ENCODE results near the gene SMIM14.
A peak's percentile ranks its signal among the peaks of the same experiment; 100 is the strongest.
"Not testable (repeated sequence)": the region's sequence is repeated elsewhere in the genome, so short reads cannot be mapped to it uniquely, and the experiment has no call there.

Gene SMIM14

GRCh38 chr4:39548425-39549067 is 90.1 kb downstream of the SMIM14 start:
- no peak for DNase-seq
- in situ Hi-C loops (cut with HindIII; ENCODE audit: low pct_ligation_motif_present, low pct_unique_long_range_greater_than_20kb, low sequenced_read_pairs): no loop called here

- in situ Hi-C loops (cut with HindIII; ENCODE audit: low pct_ligation_motif_present, low pct_unique_long_range_greater_than_20kb, low sequenced_read_pairs): no loop called here
- no peak for DNase-seq
Observed at GRCh38 chr4:39544580-39545315, 93.9 kb downstream of the SMIM14 start.

GRCh38 chr4:39544080-39544479 is 94.6 kb downstream of the SMIM14 start:
- in situ Hi-C loops (cut with HindIII; ENCODE audit: low pct_ligation_motif_present, low pct_unique_long_range_greater_than_20kb, low sequenced_read_pairs); DNase-seq: not testable (repeated sequence)

- in situ Hi-C loops (cut with HindIII; ENCODE audit: low pct_ligation_motif_present, low pct_unique_long_range_greater_than_20kb, low sequenced_read_pairs): no loop called here
- DNase-seq: no peak
Observed at GRCh38 chr4:39543034-39543433, 95.6 kb downstream of the SMIM14 start.

GRCh38 chr4:39542611-39543012 is 96.1 kb downstream of the SMIM14 start:
- DNase-seq: peak; percentile 44
- in situ Hi-C loops (cut with HindIII; ENCODE audit: low pct_ligation_motif_present, low pct_unique_long_range_greater_than_20kb, low sequenced_read_pairs): no loop called here

- peak; percentile 25 for DNase-seq
- in situ Hi-C loops (cut with HindIII; ENCODE audit: low pct_ligation_motif_present, low pct_unique_long_range_greater_than_20kb, low sequenced_read_pairs): no loop called here
Observed at GRCh38 chr4:39541987-39542610, 96.6 kb downstream of the SMIM14 start.

- in situ Hi-C loops (cut with HindIII; ENCODE audit: low pct_ligation_motif_present, low pct_unique_long_range_greater_than_20kb, low sequenced_read_pairs): no loop called here
- peak; percentile 19 for DNase-seq
Observed at GRCh38 chr4:39539089-39539611, 99.5 kb downstream of the SMIM14 start.

- in situ Hi-C loops (cut with HindIII; ENCODE audit: low pct_ligation_motif_present, low pct_unique_long_range_greater_than_20kb, low sequenced_read_pairs): no loop called here
- no peak for DNase-seq
Observed at GRCh38 chr4:39533541-39533940, 105.1 kb downstream of the SMIM14 start.

- DNase-seq; in situ Hi-C loops (cut with HindIII; ENCODE audit: low pct_ligation_motif_present, low pct_unique_long_range_greater_than_20kb, low sequenced_read_pairs): not testable (repeated sequence)
Observed at GRCh38 chr4:39532237-39532636, 106.4 kb downstream of the SMIM14 start.

- in situ Hi-C loops (cut with HindIII; ENCODE audit: low pct_ligation_motif_present, low pct_unique_long_range_greater_than_20kb, low sequenced_read_pairs): no loop called here
- DNase-seq: no peak
Observed at GRCh38 chr4:39530682-39531081, 108.0 kb downstream of the SMIM14 start.

- in situ Hi-C loops (cut with HindIII; ENCODE audit: low pct_ligation_motif_present, low pct_unique_long_range_greater_than_20kb, low sequenced_read_pairs): no loop called here
- no peak for DNase-seq
Observed at GRCh38 chr4:39529534-39529933, 109.1 kb downstream of the SMIM14 start.

- DNase-seq: peak; percentile 79
Observed at GRCh38 chr4:39528061-39528465, 110.6 kb downstream of the SMIM14 start.

GRCh38 chr4:39527296-39528060 is 111.2 kb downstream of the SMIM14 start, which contains the start of gene UGDH:
Gene UGDH, minus strand, starts transcription at chr4:39527439. Its CDS starts 5,927 bp downstream, at chr4:39521512.
- in situ Hi-C loops (cut with HindIII; ENCODE audit: low pct_ligation_motif_present, low pct_unique_long_range_greater_than_20kb, low sequenced_read_pairs): no loop called here
- peak; percentile 97 for DNase-seq

More at GRCh38 chr4:39528061-39528465, 110.6 kb downstream of the SMIM14 start:
- in situ Hi-C loops (cut with HindIII; ENCODE audit: low pct_ligation_motif_present, low pct_unique_long_range_greater_than_20kb, low sequenced_read_pairs): no loop called here

GRCh38 chr4:39526765-39527295 is 111.8 kb downstream of the SMIM14 start:
- peak; percentile 20 for DNase-seq
- in situ Hi-C loops (cut with HindIII; ENCODE audit: low pct_ligation_motif_present, low pct_unique_long_range_greater_than_20kb, low sequenced_read_pairs): no loop called here

- in situ Hi-C loops (cut with HindIII; ENCODE audit: low pct_ligation_motif_present, low pct_unique_long_range_greater_than_20kb, low sequenced_read_pairs): no loop called here
- no peak for DNase-seq
Observed at GRCh38 chr4:39525822-39526690, 112.6 kb downstream of the SMIM14 start.

- in situ Hi-C loops (cut with HindIII; ENCODE audit: low pct_ligation_motif_present, low pct_unique_long_range_greater_than_20kb, low sequenced_read_pairs): no loop called here
- no peak for DNase-seq
Observed at GRCh38 chr4:39524161-39524957, 114.3 kb downstream of the SMIM14 start.

- in situ Hi-C loops (cut with HindIII; ENCODE audit: low pct_ligation_motif_present, low pct_unique_long_range_greater_than_20kb, low sequenced_read_pairs): no loop called here
- DNase-seq: no peak
Observed at GRCh38 chr4:39522068-39522467, 116.6 kb downstream of the SMIM14 start.

All from ACHN (cell line).